Right ventricle myocardium superior (tissue), 1 donor: ENCODE data around the gene RHBDL1. TPM values are rescaled to one million over a fixed set of nuclear protein-coding genes. Genes with fewer than 3 reads are reported as not detected.
A peak's percentile ranks its signal among the peaks of the same experiment; 100 is the strongest.

Experiments
- ATAC-seq: fragments of 200-7000 bp; cut with Tn5 transposase; one replicate; pipeline ENCODE4 v1.9.1; 2020; ENCODE audit warnings: mild to moderate bottlenecking; ENCODE audit not compliant: poor library complexity
- DNase-seq: peaks from one replicate; pipeline ENCODE4 v3.0.0-alpha.2; 2020
- intact Hi-C: fragments of 100-400 bp; cut with DNase I; formaldehyde crosslinking; loops from one replicate; pipeline ENCODE4 v1.11.2; 2022
- total RNA-seq: library from RNA; stranded (reverse); fragmentation: NEBNext Ultra II Directional; extraction: Animal tissue kit (Norgen Biotek cat#: 25700); gene quantifications from one replicate; pipeline ENCODE4 v1.2.1, GENCODE V29; 2021
- donor health status: DM: no; HTN: yes; CAD: no; lungs with severe emphysema.

RHBDL1 gene
- total RNA-seq, 1 donor from 2014 or later: 2.0 TPM

DNA sequence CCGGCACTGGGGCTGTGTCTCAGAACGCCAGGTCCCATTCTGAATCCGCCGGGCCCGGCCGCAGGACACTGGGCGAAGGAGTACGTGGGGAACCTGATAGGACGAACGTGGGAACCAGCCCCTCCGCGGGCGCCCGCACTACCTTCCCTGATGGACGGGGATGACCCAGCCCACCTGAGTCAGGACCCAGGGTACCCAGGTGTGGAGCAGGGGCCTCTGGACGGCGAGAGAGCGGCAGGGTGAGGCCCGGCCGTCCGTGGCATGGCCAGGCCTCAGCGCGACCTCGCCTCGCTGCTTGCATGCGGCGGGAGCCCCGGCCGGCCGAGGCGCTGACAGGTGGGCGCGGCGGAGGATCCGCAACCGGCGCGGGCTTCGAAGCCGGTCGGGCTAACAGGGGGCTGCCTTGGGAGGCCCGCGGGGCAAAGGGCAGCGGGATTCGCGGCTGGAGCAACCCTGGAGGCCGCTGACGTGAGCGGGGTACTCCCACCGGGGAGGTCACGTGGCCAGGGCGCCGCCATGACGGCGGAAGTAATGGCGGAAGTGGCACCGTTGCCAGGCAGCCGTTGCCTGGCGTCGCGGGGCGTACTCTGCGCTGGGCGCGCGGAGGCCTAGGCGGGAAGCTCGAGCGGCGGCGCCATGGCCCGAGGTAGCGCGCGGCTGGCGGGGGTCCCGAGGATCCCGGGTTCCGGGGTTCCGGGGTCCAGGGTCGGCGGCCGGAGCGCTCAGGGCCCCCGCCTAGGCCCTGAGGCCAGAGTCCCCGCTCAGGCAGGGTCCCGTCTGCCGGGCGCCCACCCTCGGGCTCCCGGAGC is 26.5 kb upstream of the RHBDL1 start, which contains the start of gene WDR90:
TSS of gene WDR90 (plus strand) at position 585 of the 809 bp plus-strand sequence. CDS start at position 637, 52 bp downstream.
- DNase-seq (peak; percentile 97), ATAC-seq (peak; percentile 87)
- intact Hi-C loops: no loop called here

DNA sequence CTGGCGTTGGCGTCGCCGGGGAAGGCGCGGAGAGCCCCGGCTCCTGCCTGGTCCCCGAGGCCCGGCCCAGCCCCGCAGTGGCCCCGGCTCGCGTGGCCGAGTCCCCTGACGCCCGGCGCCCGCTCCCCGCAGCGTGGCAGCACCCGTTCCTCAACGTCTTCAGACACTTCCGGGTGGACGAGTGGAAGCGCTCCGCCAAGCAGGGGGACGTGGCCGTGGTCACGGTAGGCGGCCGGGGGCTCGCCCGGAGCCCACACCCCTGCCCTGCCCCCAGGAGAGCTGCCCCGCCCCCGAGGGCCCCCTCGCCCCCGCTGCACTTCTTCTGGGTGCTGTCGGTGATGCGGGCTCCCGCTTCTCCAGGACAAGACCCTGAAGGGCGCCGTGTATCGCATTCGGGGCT is 25.8 kb upstream of the RHBDL1 start:
- DNase-seq (no peak), ATAC-seq (no peak)
- intact Hi-C loops: no loop called here

GRCh38 chr16:651844-652243 is 23.6 kb upstream of the RHBDL1 start:
- ATAC-seq: no peak
- no peak for DNase-seq
- intact Hi-C loops: no loop called here

- no peak for ATAC-seq
- intact Hi-C loops: no loop called here
- DNase-seq: no peak
These were observed 22.8 kb upstream of the RHBDL1 start for GRCh38 chr16:652454-653305.

GRCh38 chr16:654034-654433 is 21.4 kb upstream of the RHBDL1 start:
- intact Hi-C loops: no loop called here
- ATAC-seq (no peak), DNase-seq (no peak)

DNA sequence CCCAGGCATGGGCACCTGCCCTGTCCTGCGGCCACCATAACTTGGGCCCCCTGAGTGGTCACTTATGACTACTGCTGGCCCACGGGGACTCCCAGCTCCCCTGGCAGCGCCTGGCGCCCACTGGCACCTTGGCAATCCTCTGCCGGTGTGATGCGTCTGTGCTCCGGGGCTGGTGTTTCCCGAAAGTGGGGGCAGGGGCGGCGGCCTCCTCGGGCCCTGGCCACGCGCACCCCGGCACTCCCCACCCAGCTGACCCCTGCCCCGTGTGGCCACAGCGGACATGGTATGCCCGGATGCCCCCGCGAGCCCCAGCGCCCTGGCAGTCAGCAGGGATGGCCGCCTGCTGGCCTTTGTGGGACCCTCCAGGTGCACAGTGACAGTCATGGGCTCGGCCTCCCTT is 18.0 kb upstream of the RHBDL1 start:
- ATAC-seq (no peak), DNase-seq (no peak)
- intact Hi-C loops: no loop called here

DNA sequence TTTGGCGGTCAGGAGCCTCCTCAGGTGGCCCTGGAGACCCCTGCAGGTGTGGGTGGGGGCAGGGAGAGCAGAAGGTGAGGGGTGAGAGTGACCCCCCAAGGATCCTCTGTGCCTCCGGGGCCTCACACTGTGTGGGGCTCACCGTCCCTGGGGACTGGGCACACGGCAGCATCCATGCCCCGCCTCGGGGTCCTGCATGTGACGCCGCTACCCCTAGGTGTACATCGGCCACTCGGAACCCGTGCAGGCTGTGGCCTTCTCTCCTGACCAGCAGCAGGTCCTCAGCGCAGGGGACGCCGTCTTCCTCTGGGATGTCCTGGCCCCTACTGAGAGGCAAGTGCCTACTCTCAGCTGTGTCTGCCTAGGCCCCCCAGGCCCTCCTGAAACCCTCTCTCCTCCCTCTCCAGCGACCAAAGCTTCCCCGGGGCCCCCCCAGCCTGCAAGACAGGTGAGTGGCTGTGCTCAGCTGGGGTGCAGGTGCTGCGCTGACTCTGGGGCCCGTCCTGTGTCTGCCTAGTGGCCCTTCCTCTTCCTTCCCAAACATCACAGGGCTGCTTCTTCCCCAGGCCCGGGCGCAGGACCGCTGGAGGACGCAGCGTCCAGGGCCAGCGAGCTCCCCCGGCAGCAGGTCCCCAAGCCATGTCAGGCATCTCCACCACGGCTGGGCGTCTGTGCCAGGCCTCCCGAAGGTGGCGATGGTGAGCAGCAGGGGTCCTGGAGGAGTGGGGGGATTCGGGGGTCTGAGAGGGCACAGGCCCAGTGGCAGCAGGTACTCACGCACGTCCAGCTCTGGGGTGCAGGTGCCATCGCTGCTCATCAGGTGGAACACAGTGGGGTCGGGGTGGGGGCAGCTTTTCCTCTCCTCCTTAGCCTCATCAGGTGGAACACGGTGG is 16.5 kb upstream of the RHBDL1 start:
- intact Hi-C loops: no loop called here
- DNase-seq (no peak), ATAC-seq (no peak)

- DNase-seq: no peak
- intact Hi-C loops: no loop called here
- no peak for ATAC-seq
These were observed 15.9 kb upstream of the RHBDL1 start for GRCh38 chr16:659618-660017.

DNA sequence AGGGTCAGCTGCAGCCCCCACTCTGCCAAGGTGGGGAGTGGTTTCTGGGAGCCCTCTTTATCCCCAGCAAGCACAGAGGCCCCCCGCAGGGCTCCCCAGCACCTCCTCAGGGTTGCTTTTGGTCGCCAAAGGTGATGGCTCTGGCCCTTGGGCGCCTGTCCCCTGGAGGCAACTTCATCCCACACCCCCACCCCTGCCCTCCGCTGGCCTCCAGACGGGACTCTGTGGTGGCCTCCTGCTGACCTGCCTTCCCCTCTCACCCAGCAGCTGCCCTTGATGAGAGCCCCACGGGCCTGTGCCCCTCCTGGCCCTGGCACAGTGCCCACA is 15.4 kb upstream of the RHBDL1 start:
- ATAC-seq (no peak), DNase-seq (no peak)
- intact Hi-C loops: no loop called here

- intact Hi-C loops: no loop called here
- peak; percentile 90 for ATAC-seq
- peak; percentile 94 for DNase-seq
These were observed 14.8 kb upstream of the RHBDL1 start for GRCh38 chr16:660459-661183.

DNA sequence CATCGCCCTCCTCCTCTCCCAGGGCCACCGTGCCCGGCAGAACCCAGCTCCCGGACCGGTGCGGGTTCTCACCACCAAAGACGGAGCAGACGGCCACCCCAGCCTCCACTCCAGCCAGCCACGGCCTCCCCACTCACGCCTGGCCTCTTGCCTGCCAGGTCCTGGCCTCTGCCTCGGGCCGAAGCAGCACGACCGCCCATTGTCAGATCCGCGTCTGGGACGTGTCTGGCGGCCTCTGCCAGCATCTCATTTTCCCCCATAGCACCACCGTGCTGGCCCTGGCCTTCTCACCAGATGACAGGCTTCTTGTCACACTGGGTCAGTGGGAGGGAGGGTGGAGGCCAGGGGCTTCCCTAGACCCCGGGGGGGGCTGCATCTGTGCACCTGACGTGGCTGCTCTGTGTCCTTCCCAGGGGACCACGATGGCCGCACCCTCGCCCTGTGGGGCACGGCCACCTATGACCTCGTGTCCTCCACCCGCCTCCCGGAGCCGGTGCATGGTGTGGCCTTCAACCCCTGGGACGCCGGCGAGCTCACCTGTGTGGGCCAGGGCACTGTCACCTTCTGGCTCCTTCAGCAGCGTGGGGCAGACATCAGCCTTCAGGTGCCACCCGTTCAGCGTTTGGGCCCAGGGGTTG is 14.2 kb upstream of the RHBDL1 start:
- intact Hi-C loops: no loop called here
- peak; percentile 1 for ATAC-seq
- DNase-seq: no peak

- DNase-seq: no peak
- intact Hi-C loops: no loop called here
- ATAC-seq: no peak
These were observed 13.4 kb upstream of the RHBDL1 start for GRCh38 chr16:662095-662494.

DNA sequence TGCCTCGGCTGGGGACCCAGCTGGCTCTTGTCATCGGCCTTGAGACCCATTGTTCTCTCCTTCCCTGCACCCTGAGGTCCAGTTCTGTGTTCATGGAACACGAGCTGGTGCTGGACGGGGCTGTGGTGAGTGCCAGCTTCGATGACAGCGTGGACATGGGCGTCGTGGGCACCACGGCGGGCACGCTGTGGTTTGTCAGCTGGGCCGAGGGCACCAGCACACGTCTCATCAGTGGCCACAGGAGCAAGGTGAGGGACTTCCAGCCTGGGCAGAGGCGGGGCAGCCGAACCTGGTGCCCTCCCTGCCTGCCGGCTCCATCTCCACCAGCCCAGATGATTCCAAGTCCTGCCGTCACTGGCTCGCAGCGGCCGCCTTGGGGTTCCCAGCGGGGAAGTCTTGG is 12.9 kb upstream of the RHBDL1 start:
- no peak for ATAC-seq
- intact Hi-C loops: no loop called here
- DNase-seq: no peak

DNA sequence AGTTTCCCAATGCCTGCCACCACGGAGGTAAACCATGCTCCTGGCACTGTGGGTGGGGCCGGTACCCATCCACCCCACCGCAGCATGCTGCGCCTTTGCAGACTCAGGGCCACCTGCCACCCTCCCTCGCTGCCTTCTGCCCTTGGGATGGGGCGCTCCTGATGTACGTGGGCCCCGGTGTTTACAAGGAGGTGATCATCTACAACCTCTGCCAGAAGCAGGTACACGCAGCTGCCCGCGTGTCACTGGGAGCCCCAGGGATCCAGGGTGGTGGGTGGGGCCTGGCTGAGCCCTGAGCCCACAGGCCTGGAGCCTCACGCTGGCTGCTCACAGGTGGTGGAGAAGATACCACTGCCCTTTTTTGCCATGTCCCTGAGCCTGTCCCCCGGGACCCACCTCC is 8.9 kb upstream of the RHBDL1 start:
- ATAC-seq (no peak), DNase-seq (no peak)
- intact Hi-C loops: no loop called here

GRCh38 chr16:667113-667779 is 8.2 kb upstream of the RHBDL1 start:
- intact Hi-C loops: no loop called here
- DNase-seq (no peak), ATAC-seq (no peak)

GRCh38 chr16:667780-668518 is 7.5 kb upstream of the RHBDL1 start, which contains the start of gene RHOT2:
RHOT2 (plus strand) TSS chr16:668132; CDS start chr16:668200, 68 bp downstream.
- ATAC-seq: peak; percentile 95
- intact Hi-C loops: no loop called here

More at GRCh38 chr16:667780-668518, 7.5 kb upstream of the RHBDL1 start, which contains the start of gene RHOT2:
- DNase-seq: peak; percentile 97
